ENCODE measurements around the gene CASP2. TPM values are rescaled to one million over a fixed set of nuclear protein-coding genes. Genes with fewer than 3 reads are reported as not detected.

The CASP2 gene
- total RNA-seq, 1 donor from 2014 or later, result 68.9 TPM

DNA sequence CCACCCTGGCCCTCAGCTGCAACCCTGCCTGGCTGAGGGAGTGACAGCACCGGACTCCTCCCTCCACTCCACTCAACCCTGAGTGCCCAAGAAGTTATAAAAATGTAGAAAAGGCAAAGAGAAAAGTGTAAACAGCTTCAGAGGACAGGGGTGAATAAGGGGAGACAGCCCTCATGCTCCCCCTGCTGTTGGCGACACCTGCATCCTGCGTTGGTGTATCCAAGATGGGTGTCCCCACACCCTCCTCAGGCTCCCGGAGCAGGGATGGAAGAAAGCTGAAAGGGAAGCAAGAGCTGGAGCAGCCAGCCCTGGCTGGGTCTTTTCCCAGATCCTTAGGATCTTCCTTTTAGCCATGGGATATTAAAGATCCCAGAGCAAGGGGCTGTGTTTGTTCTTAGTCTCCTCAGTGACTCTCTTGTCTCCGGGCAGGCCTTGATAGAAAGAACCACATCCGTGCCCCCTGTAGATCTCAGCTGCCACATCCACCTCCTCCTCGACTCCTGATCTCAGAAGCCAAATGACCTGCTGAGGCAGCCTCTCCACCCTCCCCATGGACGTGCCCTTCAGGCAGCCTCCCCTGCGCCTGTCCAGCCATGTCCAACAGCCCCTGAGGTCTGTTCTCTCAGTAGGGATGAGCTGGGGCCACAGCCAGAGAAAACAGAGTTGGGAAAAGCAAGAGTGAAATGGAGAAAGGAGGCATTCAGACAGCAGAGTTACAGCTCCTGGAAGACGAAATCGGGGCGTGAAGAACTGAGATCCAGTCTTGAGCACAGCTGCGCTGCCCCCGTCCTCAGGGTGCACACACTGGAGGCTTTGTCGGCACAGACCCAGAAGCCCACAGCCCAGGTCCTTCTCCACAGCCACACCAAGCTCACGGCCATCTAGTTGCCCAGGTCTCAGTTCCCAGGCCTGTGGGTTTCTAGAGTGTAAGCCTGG lies 67.6 kb downstream of the CASP2 start:
- Mint-ChIP-seq H3K27ac (no peak overlapping the region), H3K4me3 (ENCODE audit: low read depth) (no peak overlapping the region), H3K27me3 (peaks cover 52% of the 10 kb centered on the region), H3K4me1 (ENCODE audit: low read depth) (peaks cover 13% of the 10 kb centered on the region), H3K36me3 (ENCODE audit: insufficient read depth) (no peaks in the 10 kb centered on the region), H3K9me3 (ENCODE audit: low read depth) (no peaks in the 10 kb centered on the region)
- DNase-seq (ENCODE audit: low spot score, unreplicated experiment), result no peak
- TF ChIP-seq CTCF (IDR thresholded peaks at IDR 0.05; ENCODE audit: unreplicated experiment), result no peak

- no peak for TF ChIP-seq CTCF (IDR thresholded peaks at IDR 0.05; ENCODE audit: unreplicated experiment)
- Mint-ChIP-seq H3K4me3 (ENCODE audit: low read depth) (no peak overlapping the region), H3K27me3 (peaks cover 57% of the 10 kb centered on the region), H3K9me3 (ENCODE audit: low read depth) (no peaks in the 10 kb centered on the region), H3K4me1 (ENCODE audit: low read depth) (peaks cover 9% of the 10 kb centered on the region), H3K27ac (peak overlapping the region; percentile 68), H3K36me3 (ENCODE audit: insufficient read depth) (no peaks in the 10 kb centered on the region)
- DNase-seq (ENCODE audit: low spot score, unreplicated experiment), result no peak
These were observed 68.4 kb downstream of the CASP2 start for GRCh38 chr7:143356414-143357050.

Other genes with a start within 250 kb of the CASP2 start
- gene OR6V1, start 236.0 kb upstream of the CASP2 start, total RNA-seq, result not detected in 2 replicates
- not detected in 2 replicates for gene PIP, start 156.3 kb upstream of the CASP2 start, total RNA-seq
- gene TAS2R39, start 104.9 kb upstream of the CASP2 start, total RNA-seq, result not detected in 2 replicates
- not detected in 2 replicates for gene TAS2R40, start 66.3 kb upstream of the CASP2 start, total RNA-seq
- gene GSTK1, start 24.9 kb upstream of the CASP2 start, total RNA-seq, result 110 and 114 TPM in 2 replicates
- 4.7 and 5.1 TPM in 2 replicates for gene TMEM139, start 3.4 kb upstream of the CASP2 start, total RNA-seq
- gene CLCN1, start 27.8 kb downstream of the CASP2 start, total RNA-seq, result 0.09 and 0.14 TPM in 2 replicates
- gene FAM131B, start 74.4 kb downstream of the CASP2 start, total RNA-seq, result 2.3 and 3.7 TPM in 2 replicates
- 65.4 and 69.0 TPM in 2 replicates for gene ZYX, start 93.0 kb downstream of the CASP2 start, total RNA-seq
- gene EPHA1, start 120.5 kb downstream of the CASP2 start, total RNA-seq, result 54.4 and 56.3 TPM in 2 replicates
- not detected in 2 replicates for gene TAS2R60, start 155.1 kb downstream of the CASP2 start, total RNA-seq
- not detected in 2 replicates for gene TAS2R41, start 189.5 kb downstream of the CASP2 start, total RNA-seq

Data from progenitor cell of endocrine pancreas (in vitro differentiated cells).